GM12878 (cell line): ENCODE data around the gene ZSWIM5.

Experiments
- MTA3 ChIP-seq: IDR thresholded peaks from 2 replicates; pipeline ENCODE4 v1.6.1; 2012; ENCODE audit warnings: low read length, inconsistent platforms, borderline replicate concordance
- SREBF2 ChIP-seq: IDR thresholded peaks from 2 replicates; pipeline ENCODE4 v1.6.1; 2012; ENCODE audit warnings: mild to moderate bottlenecking, low read length
- TF ChIP-seq, protein P1 (sequence below): IDR thresholded peaks from 2 replicates; pipeline ENCODE4 v1.6.1; 2011; ENCODE audit warnings: mild to moderate bottlenecking, low read depth, low read length, moderate library complexity; ENCODE audit not compliant: insufficient replicate concordance

GRCh38 chr1:44970317-44970716 is 236.1 kb downstream of the ZSWIM5 start:
- TF ChIP-seq MTA3 (no peak), SREBF2 (no peak)
- TF ChIP-seq, protein P1, sequence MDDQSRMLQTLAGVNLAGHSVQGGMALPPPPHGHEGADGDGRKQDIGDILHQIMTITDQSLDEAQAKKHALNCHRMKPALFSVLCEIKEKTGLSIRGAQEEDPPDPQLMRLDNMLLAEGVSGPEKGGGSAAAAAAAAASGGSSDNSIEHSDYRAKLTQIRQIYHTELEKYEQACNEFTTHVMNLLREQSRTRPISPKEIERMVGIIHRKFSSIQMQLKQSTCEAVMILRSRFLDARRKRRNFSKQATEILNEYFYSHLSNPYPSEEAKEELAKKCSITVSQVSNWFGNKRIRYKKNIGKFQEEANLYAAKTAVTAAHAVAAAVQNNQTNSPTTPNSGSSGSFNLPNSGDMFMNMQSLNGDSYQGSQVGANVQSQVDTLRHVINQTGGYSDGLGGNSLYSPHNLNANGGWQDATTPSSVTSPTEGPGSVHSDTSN: no peak
